ENCODE measurements around the gene PADI1. TPM values are rescaled to one million over a fixed set of nuclear protein-coding genes. Genes with fewer than 3 reads are reported as not detected.

Gene PADI1
- polyA plus RNA-seq, 1 donor from 2014 or later = 0.66 TPM

DNA sequence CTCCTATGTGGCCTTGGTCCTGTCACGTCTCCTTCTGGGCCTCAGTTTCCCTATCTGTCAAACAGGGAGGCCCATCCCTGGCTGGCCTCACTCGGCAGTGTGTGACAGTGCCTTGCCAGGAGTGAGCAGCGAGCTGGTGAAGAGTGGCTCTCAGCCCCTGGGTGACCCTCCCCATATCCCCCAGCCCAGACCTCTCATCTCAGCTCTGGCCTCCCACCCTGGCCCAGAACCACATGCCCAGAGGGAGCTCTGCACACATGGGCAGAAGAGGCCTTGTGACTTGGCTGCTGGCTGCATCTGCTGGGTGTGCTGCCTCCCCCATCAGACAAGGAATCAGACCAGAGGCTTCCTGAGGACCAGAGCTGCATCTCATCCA, 19.5 kb upstream of the PADI1 start:
- no peaks in the 10 kb centered on the region for H3K36me3 ChIP-seq (ENCODE audit: insufficient read depth, low read length)
- TF ChIP-seq TAF1 (IDR thresholded peaks at IDR 0.05; ENCODE audit: low read depth) (no peak), MXI1 (conservative IDR thresholded peaks at IDR 0.05; ENCODE audit: poor library complexity, severe bottlenecking) (no peak), SMC3 (conservative IDR thresholded peaks at IDR 0.05; ENCODE audit: poor library complexity) (no peak), EP300 (conservative IDR thresholded peaks at IDR 0.05; ENCODE audit: poor library complexity, severe bottlenecking) (no peak), RAD21 (conservative IDR thresholded peaks at IDR 0.05) (no peak), POLR2AphosphoS5 (IDR thresholded peaks at IDR 0.05) (no peak), EZH2 (IDR thresholded peaks at IDR 0.05; ENCODE audit: borderline replicate concordance, insufficient read depth, low read length, poor library complexity, severe bottlenecking) (no peak)
- TF ChIP-seq, protein P1, sequence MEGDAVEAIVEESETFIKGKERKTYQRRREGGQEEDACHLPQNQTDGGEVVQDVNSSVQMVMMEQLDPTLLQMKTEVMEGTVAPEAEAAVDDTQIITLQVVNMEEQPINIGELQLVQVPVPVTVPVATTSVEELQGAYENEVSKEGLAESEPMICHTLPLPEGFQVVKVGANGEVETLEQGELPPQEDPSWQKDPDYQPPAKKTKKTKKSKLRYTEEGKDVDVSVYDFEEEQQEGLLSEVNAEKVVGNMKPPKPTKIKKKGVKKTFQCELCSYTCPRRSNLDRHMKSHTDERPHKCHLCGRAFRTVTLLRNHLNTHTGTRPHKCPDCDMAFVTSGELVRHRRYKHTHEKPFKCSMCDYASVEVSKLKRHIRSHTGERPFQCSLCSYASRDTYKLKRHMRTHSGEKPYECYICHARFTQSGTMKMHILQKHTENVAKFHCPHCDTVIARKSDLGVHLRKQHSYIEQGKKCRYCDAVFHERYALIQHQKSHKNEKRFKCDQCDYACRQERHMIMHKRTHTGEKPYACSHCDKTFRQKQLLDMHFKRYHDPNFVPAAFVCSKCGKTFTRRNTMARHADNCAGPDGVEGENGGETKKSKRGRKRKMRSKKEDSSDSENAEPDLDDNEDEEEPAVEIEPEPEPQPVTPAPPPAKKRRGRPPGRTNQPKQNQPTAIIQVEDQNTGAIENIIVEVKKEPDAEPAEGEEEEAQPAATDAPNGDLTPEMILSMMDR (IDR thresholded peaks at IDR 0.05; ENCODE audit: poor library complexity, severe bottlenecking) = no peak
- TF ChIP-seq, protein P2, sequence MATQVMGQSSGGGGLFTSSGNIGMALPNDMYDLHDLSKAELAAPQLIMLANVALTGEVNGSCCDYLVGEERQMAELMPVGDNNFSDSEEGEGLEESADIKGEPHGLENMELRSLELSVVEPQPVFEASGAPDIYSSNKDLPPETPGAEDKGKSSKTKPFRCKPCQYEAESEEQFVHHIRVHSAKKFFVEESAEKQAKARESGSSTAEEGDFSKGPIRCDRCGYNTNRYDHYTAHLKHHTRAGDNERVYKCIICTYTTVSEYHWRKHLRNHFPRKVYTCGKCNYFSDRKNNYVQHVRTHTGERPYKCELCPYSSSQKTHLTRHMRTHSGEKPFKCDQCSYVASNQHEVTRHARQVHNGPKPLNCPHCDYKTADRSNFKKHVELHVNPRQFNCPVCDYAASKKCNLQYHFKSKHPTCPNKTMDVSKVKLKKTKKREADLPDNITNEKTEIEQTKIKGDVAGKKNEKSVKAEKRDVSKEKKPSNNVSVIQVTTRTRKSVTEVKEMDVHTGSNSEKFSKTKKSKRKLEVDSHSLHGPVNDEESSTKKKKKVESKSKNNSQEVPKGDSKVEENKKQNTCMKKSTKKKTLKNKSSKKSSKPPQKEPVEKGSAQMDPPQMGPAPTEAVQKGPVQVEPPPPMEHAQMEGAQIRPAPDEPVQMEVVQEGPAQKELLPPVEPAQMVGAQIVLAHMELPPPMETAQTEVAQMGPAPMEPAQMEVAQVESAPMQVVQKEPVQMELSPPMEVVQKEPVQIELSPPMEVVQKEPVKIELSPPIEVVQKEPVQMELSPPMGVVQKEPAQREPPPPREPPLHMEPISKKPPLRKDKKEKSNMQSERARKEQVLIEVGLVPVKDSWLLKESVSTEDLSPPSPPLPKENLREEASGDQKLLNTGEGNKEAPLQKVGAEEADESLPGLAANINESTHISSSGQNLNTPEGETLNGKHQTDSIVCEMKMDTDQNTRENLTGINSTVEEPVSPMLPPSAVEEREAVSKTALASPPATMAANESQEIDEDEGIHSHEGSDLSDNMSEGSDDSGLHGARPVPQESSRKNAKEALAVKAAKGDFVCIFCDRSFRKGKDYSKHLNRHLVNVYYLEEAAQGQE (IDR thresholded peaks at IDR 0.05; ENCODE audit: borderline replicate concordance) = no peak
- H3K27me3 ChIP-seq (ENCODE audit: insufficient read depth, low read depth, low read length) = no peaks in the 10 kb centered on the region
- no peak overlapping the region for H3K27ac ChIP-seq (ENCODE audit: low read length)
- H3K9me2 ChIP-seq (ENCODE audit: insufficient read depth, low read length) = no peaks in the 10 kb centered on the region
- no peaks in the 10 kb centered on the region for H3K9me3 ChIP-seq (ENCODE audit: low read length)
- no peaks in the 10 kb centered on the region for H4K20me1 ChIP-seq (ENCODE audit: insufficient read depth)
- H3K79me2 ChIP-seq (replicated peaks; ENCODE audit: insufficient read depth, low read length) = no peaks in the 10 kb centered on the region
- no peaks in the 10 kb centered on the region for H3F3A ChIP-seq (ENCODE audit: insufficient read depth, low read length, poor library complexity, severe bottlenecking)
- H2AFZ ChIP-seq (ENCODE audit: low read depth, low read length) = no peak overlapping the region
- H3K9ac ChIP-seq (ENCODE audit: low read length) = no peak overlapping the region
- no peak overlapping the region for H3K4me2 ChIP-seq (ENCODE audit: low read length)
- H3K4me3 ChIP-seq (ENCODE audit: low read length) = no peak overlapping the region

DNA sequence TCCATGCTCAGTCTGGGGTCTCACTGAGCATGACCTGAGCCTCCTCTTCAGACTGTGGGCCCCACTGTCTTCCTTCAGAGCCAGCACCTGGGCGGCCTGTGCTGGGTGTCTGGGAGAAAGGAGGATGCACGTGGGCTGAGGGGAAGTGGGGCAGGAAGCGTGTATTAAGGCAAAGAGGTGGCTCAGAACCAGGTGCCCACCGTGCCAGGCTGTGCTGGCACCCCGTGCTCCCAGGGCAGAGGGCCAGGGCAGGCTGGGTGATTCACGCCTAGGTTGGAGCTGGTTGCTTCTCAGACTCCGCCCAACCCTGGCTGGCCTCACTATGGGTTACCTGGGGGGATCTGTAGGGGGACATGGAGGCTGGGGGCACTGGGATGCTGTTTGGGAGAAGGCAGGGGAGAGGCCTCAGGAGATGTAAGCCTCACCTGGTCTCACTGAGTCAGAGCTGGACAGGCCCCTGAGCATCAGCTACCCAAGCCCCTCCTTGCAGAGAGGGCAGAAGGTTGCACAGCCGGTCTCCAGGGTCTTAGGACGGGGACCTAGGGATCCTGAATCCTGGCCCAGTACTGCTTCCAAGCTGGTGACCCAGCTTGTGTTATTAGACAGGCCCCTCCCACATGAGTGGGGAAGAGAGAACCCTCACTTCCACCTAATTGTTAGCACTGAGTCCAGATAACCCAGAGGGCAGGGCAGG, 18.6 kb upstream of the PADI1 start:
- Histone ChIP-seq H3K27me3 (ENCODE audit: insufficient read depth, low read depth, low read length) (no peaks in the 10 kb centered on the region), H4K20me1 (ENCODE audit: insufficient read depth) (no peaks in the 10 kb centered on the region), H3K9ac (ENCODE audit: low read length) (no peak overlapping the region), H3K79me2 (replicated peaks; ENCODE audit: insufficient read depth, low read length) (no peaks in the 10 kb centered on the region), H3K36me3 (ENCODE audit: insufficient read depth, low read length) (no peaks in the 10 kb centered on the region), H3F3A (ENCODE audit: insufficient read depth, low read length, poor library complexity, severe bottlenecking) (no peaks in the 10 kb centered on the region), H3K4me2 (ENCODE audit: low read length) (no peak overlapping the region), H3K9me2 (ENCODE audit: insufficient read depth, low read length) (no peaks in the 10 kb centered on the region), H2AFZ (ENCODE audit: low read depth, low read length) (no peak overlapping the region), H3K4me3 (ENCODE audit: low read length) (no peak overlapping the region), H3K27ac (ENCODE audit: low read length) (no peak overlapping the region), H3K9me3 (ENCODE audit: low read length) (no peaks in the 10 kb centered on the region)
- TF ChIP-seq EZH2 (IDR thresholded peaks at IDR 0.05; ENCODE audit: borderline replicate concordance, insufficient read depth, low read length, poor library complexity, severe bottlenecking) (no peak), MXI1 (conservative IDR thresholded peaks at IDR 0.05; ENCODE audit: poor library complexity, severe bottlenecking) (no peak), EP300 (conservative IDR thresholded peaks at IDR 0.05; ENCODE audit: poor library complexity, severe bottlenecking) (no peak), RAD21 (conservative IDR thresholded peaks at IDR 0.05) (no peak), SMC3 (conservative IDR thresholded peaks at IDR 0.05; ENCODE audit: poor library complexity) (no peak), TAF1 (IDR thresholded peaks at IDR 0.05; ENCODE audit: low read depth) (no peak), POLR2AphosphoS5 (IDR thresholded peaks at IDR 0.05) (no peak)
- TF ChIP-seq, protein P2 (IDR thresholded peaks at IDR 0.05; ENCODE audit: borderline replicate concordance) = no peak
- TF ChIP-seq, protein P1 (IDR thresholded peaks at IDR 0.05; ENCODE audit: poor library complexity, severe bottlenecking) = no peak

Measured in neural cell (in vitro differentiated cells).